PC-3 (cell line): ENCODE measurements around the gene EDIL3. TPM values are rescaled to one million over a fixed set of nuclear protein-coding genes. Genes with fewer than 3 reads are reported as not detected.

ENCODE experiments used
- ATAC-seq: fragments of 200-7000 bp; cut with Tn5 transposase; 2 replicates; pipeline ENCODE4 v1.9.1; 2020; ENCODE audit warnings: mild to moderate bottlenecking, moderate library complexity
- BruUV-seq: library from RNA; stranded (reverse); fragments of 400-500 nt; replicated peaks from 2 replicates; lab custom pipeline; 2021; lab: Mats Ljungman, UMichigan
- CTCF ChIA-PET: fragments of 300-600 bp; sonication (Branson Sonifier 250); formaldehyde crosslinking; loops from one replicate; lab custom pipeline; 2022; ENCODE audit warnings: antibody characterized with exemption; lab: Charles Lee
- POLR2A ChIA-PET: fragments of 300-600 bp; sonication (Branson Sonifier 250); formaldehyde crosslinking; loops from one replicate; lab custom pipeline; 2022; ENCODE audit warnings: antibody characterized with exemption; ENCODE audit not compliant: unreplicated experiment; lab: Charles Lee
- DNase-seq: peaks from one replicate; pipeline ENCODE4 v3.0.0-alpha.2; 2015
- H2AFZ ChIP-seq: fragments of 300-600 bp; sonication (generic); 2 replicates; pipeline ENCODE4 v1.6.0; 2016; ENCODE audit warnings: antibody characterized with exemption, low read length
- H3F3A ChIP-seq: fragments of 300-600 bp; sonication (generic); one replicate; pipeline ENCODE4 v1.6.0; 2017; ENCODE audit warnings: antibody characterized with exemption, low read length, control low read depth, mild to moderate bottlenecking; ENCODE audit not compliant: unreplicated experiment
- H3K27ac ChIP-seq: fragments of 300-600 bp; sonication (generic); 2 replicates; pipeline ENCODE4 v1.5.1; 2016; ENCODE audit warnings: mild to moderate bottlenecking, low read length
- H3K27me3 ChIP-seq: fragments of 300-600 bp; sonication (generic); 2 replicates; pipeline ENCODE4 v1.6.1; 2016; ENCODE audit warnings: low read length, mixed read lengths
- H3K36me3 ChIP-seq: fragments of 300-600 bp; sonication (generic); 2 replicates; pipeline ENCODE4 v1.6.1; 2016; ENCODE audit warnings: low read depth, mixed run types, low read length, mixed read lengths
- H3K4me1 ChIP-seq: fragments of 300-600 bp; sonication (generic); 2 replicates; pipeline ENCODE4 v1.5.1; 2016; ENCODE audit warnings: low read length; ENCODE audit not compliant: insufficient read depth
- H3K4me2 ChIP-seq: fragments of 300-600 bp; sonication (generic); 2 replicates; pipeline ENCODE4 v1.6.0; 2016; ENCODE audit warnings: low read length
- H3K4me3 ChIP-seq: fragments of 300-600 bp; sonication (generic); 2 replicates; pipeline ENCODE4 v1.5.1; 2016; ENCODE audit warnings: mild to moderate bottlenecking, low read length, mixed read lengths
- H3K79me2 ChIP-seq: fragments of 300-600 bp; sonication (generic); 2 replicates; pipeline ENCODE4 v1.6.1; 2017; ENCODE audit warnings: low read length, mixed read lengths
- H3K9ac ChIP-seq: fragments of 300-600 bp; sonication (generic); 2 replicates; pipeline ENCODE4 v1.6.0; 2016; ENCODE audit warnings: mild to moderate bottlenecking, low read length
- H3K9me2 ChIP-seq: fragments of 300-600 bp; sonication (generic); replicated peaks from 2 replicates; pipeline ENCODE4 v1.6.1; 2016; ENCODE audit warnings: mixed run types, low read length, mixed read lengths
- H3K9me3 ChIP-seq: fragments of 300-600 bp; sonication (generic); 2 replicates; pipeline ENCODE4 v1.6.1; 2016; ENCODE audit warnings: low read length, mixed read lengths
- H4K20me1 ChIP-seq: fragments of 300-600 bp; sonication (generic); 2 replicates; pipeline ENCODE4 v1.6.1; 2016; ENCODE audit warnings: low read length, mixed read lengths
- CTCF ChIP-seq: fragments of 300-600 bp; sonication (generic); conservative IDR thresholded peaks from 2 replicates; pipeline ENCODE4 v1.5.1; 2017; ENCODE audit warnings: antibody characterized with exemption, low read depth, mild to moderate bottlenecking, low read length
- EZH2 ChIP-seq: fragments of 300-600 bp; sonication (generic); IDR thresholded peaks from one replicate; pipeline ENCODE4 v1.6.1; 2017; ENCODE audit warnings: antibody characterized with exemption, mild to moderate bottlenecking, low read length; ENCODE audit not compliant: unreplicated experiment
- EZH2phosphoT487 ChIP-seq: fragments of 300-600 bp; sonication (generic); IDR thresholded peaks from 2 replicates; pipeline ENCODE4 v1.6.1; 2018; ENCODE audit warnings: mild to moderate bottlenecking, antibody characterized with exemption, low read length, borderline replicate concordance
- intact Hi-C: fragments of 100-400 bp; cut with micrococcal nuclease; formaldehyde crosslinking; loops from 2 replicates; pipeline ENCODE4 v1.9.0; 2023
- total RNA-seq: library from RNA; depleted of rRNA; stranded (reverse); fragments of >200 nt; gene quantifications from 2 replicates; pipeline ENCODE4 v1.2.3, GENCODE V29; 2014

The EDIL3 gene
- total RNA-seq, 1 experiment from 2014 or later = 13.8 TPM

- ChIA-PET CTCF (no interaction called here), POLR2A (no interaction called here)
- Histone ChIP-seq H2AFZ (no peak overlapping the region), H3K27ac (no peak overlapping the region), H3K4me2 (no peak overlapping the region), H3K4me1 (0 out of 2 replicates have a peak, but pooled peaks cover under 1% of the 10 kb centered on the region), H3F3A (no peaks in the 10 kb centered on the region), H3K9me3 (no peaks in the 10 kb centered on the region), H3K9ac (no peak overlapping the region), H3K27me3 (no peaks in the 10 kb centered on the region), H3K9me2 (no peaks in the 10 kb centered on the region), H4K20me1 (no peaks in the 10 kb centered on the region), H3K4me3 (no peak overlapping the region), H3K36me3 (no peaks in the 10 kb centered on the region), H3K79me2 (no peaks in the 10 kb centered on the region)
- no peak for DNase-seq
- TF ChIP-seq EZH2 = no peak
- no TSS peak for BruUV-seq
- ATAC-seq = no peak
- intact Hi-C loops = no loop called here
These were observed 119.5 kb downstream of the EDIL3 start for GRCh38 chr5:84265130-84265529.

DNA sequence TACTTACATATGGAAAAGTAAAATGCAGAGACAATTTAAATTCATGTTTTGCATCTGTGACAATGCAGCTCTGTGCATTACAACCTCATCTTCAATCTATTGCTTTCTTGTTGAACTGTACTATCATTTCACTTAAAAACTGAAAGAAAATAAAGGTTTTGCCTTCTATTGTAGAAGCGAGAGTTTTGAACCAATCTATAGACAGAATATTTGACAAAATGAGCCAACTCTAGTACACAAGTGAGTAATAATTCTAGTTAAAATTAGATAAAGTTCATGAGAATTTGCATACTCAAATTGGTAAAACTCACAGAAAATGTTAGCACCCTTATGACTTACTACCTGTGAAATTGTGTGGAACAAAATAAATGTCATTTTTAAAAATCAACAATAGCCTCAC is 123.7 kb downstream of the EDIL3 start:
- TF ChIP-seq CTCF (no peak), EZH2phosphoT487 (no peak), EZH2 (no peak)
- ChIA-PET CTCF (no interaction called here), POLR2A (no interaction called here)
- no peaks in the 10 kb centered on the region for H3K36me3 ChIP-seq
- ATAC-seq = no peak
- no peak overlapping the region for H2AFZ ChIP-seq
- no peaks in the 10 kb centered on the region for H4K20me1 ChIP-seq
- DNase-seq = no peak
- no peaks in the 10 kb centered on the region for H3K9me2 ChIP-seq
- H3K27me3 ChIP-seq = no peaks in the 10 kb centered on the region
- 0 out of 2 replicates have a peak, but pooled peaks cover 3% of the 10 kb centered on the region for H3K4me1 ChIP-seq
- intact Hi-C loops = no loop called here
- no peaks in the 10 kb centered on the region for H3K79me2 ChIP-seq
- no peak overlapping the region for H3K4me2 ChIP-seq
- H3K27ac ChIP-seq = no peak overlapping the region
- no peaks in the 10 kb centered on the region for H3F3A ChIP-seq
- H3K9me3 ChIP-seq = no peaks in the 10 kb centered on the region
- no TSS peak for BruUV-seq
- H3K4me3 ChIP-seq = no peak overlapping the region
- no peak overlapping the region for H3K9ac ChIP-seq

DNA sequence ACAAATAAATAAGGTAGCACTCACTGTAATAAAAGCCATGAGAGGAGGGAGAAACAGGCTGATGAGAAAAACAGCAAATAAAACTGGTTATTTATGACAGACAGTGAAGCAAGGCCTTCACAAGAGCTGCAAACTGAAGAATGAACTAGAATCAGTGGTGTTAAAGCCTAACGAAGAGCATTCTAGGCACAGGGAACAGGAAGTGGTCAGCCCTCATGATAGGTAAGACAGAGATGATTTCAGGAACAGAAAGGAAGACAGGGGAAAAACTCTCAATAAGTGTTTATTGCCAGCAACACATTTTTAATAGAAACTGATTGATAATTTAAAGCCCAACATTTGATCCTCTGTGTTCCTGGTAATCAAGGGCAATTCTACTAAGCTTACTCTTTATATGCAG is 124.5 kb downstream of the EDIL3 start:
- H3K9me2 ChIP-seq = no peaks in the 10 kb centered on the region
- TF ChIP-seq EZH2 (no peak), CTCF (no peak)
- H3F3A ChIP-seq = no peaks in the 10 kb centered on the region
- no TSS peak for BruUV-seq
- no peak overlapping the region for H3K4me2 ChIP-seq
- H4K20me1 ChIP-seq = no peaks in the 10 kb centered on the region
- intact Hi-C loops = no loop called here
- no peaks in the 10 kb centered on the region for H3K27me3 ChIP-seq
- H3K4me1 ChIP-seq = 0 out of 2 replicates have a peak, but pooled peaks cover 4% of the 10 kb centered on the region
- ATAC-seq (no peak), DNase-seq (no peak)
- no peaks in the 10 kb centered on the region for H3K79me2 ChIP-seq
- no peaks in the 10 kb centered on the region for H3K36me3 ChIP-seq
- POLR2A ChIA-PET = no interaction called here
- H2AFZ ChIP-seq = no peak overlapping the region
- H3K9ac ChIP-seq = no peak overlapping the region
- no peak overlapping the region for H3K4me3 ChIP-seq
- H3K27ac ChIP-seq = no peak overlapping the region
- no peaks in the 10 kb centered on the region for H3K9me3 ChIP-seq
- CTCF ChIA-PET = no interaction called here
